ENCODE measurements around the gene ZFAND4. TPM values are rescaled to one million over a fixed set of nuclear protein-coding genes. Genes with fewer than 3 reads are reported as not detected.
A peak's percentile ranks its signal among the peaks of the same experiment; 100 is the strongest.
"Not testable (repeated sequence)": the region's sequence is repeated elsewhere in the genome, so short reads cannot be mapped to it uniquely, and the experiment has no call there.

ZFAND4 gene
- total RNA-seq, 3 donors from 2014 or later: 15.2 to 42.1 (median 29.8) TPM

GRCh38 chr10:45602082-45602730 lies 70.4 kb downstream of the ZFAND4 start:
- no peak for TF ChIP-seq POLR2AphosphoS5 (IDR thresholded peaks at IDR 0.05)
- no peaks in the 10 kb centered on the region for H3K36me3 ChIP-seq
- no peak for DNase-seq (ENCODE audit: low spot score in 2 of 2)
- H3K27ac ChIP-seq: no peak overlapping the region
- intact Hi-C loops (cut with DNase I; ENCODE audit: low total_unique reads): no loop called here
- no peaks in the 10 kb centered on the region for H3K4me1 ChIP-seq
- no peaks in the 10 kb centered on the region for H3K9me3 ChIP-seq
- H3K27me3 ChIP-seq: peaks cover 0 to 5% of the 10 kb centered on the region in 2 donors
- H3K4me3 ChIP-seq: no peak overlapping the region

GRCh38 chr10:45601254-45601930 lies 71.2 kb downstream of the ZFAND4 start:
- H3K27me3 ChIP-seq; intact Hi-C loops (cut with DNase I; ENCODE audit: low total_unique reads); H3K27ac ChIP-seq; H3K36me3 ChIP-seq; H3K4me1 ChIP-seq; H3K4me3 ChIP-seq; H3K9me3 ChIP-seq; DNase-seq (ENCODE audit: low spot score in 2 of 2): not testable (repeated sequence)

GRCh38 chr10:45600337-45601253 lies 72.0 kb downstream of the ZFAND4 start:
- H3K27me3 ChIP-seq; H3K4me1 ChIP-seq; intact Hi-C loops (cut with DNase I; ENCODE audit: low total_unique reads); H3K9me3 ChIP-seq; DNase-seq (ENCODE audit: low spot score in 2 of 2); H3K36me3 ChIP-seq; H3K27ac ChIP-seq: not testable (repeated sequence)
- peak overlapping the region in 2 of 3 donors; percentile 37 to 61 for H3K4me3 ChIP-seq

GRCh38 chr10:45599646-45600045 lies 72.9 kb downstream of the ZFAND4 start:
- intact Hi-C loops (cut with DNase I; ENCODE audit: low total_unique reads): no loop called here
- Histone ChIP-seq H3K9me3 (no peaks in the 10 kb centered on the region), H3K27ac (no peak overlapping the region), H3K4me1 (no peaks in the 10 kb centered on the region), H3K4me3 (no peak overlapping the region), H3K27me3 (peaks cover 0 to 5% of the 10 kb centered on the region in 2 donors), H3K36me3 (no peaks in the 10 kb centered on the region)
- TF ChIP-seq CTCF (IDR thresholded peaks at IDR 0.05) (no peak), POLR2AphosphoS5 (IDR thresholded peaks at IDR 0.05) (no peak), POLR2A (IDR thresholded peaks at IDR 0.05) (no peak)
- DNase-seq (ENCODE audit: low spot score in 2 of 2): no peak

GRCh38 chr10:45599021-45599603 lies 73.5 kb downstream of the ZFAND4 start:
- no peak for TF ChIP-seq POLR2A (IDR thresholded peaks at IDR 0.05)
- TF ChIP-seq POLR2AphosphoS5 (IDR thresholded peaks at IDR 0.05): no peak
- no peak for TF ChIP-seq CTCF (IDR thresholded peaks at IDR 0.05)
- Histone ChIP-seq H3K27me3 (peaks cover 0 to 5% of the 10 kb centered on the region in 2 donors), H3K9me3 (no peaks in the 10 kb centered on the region), H3K4me1 (no peaks in the 10 kb centered on the region), H3K36me3 (no peaks in the 10 kb centered on the region), H3K27ac (no peak overlapping the region), H3K4me3 (no peak overlapping the region)
- intact Hi-C loops (cut with DNase I; ENCODE audit: low total_unique reads): no loop called here
- no peak for DNase-seq (ENCODE audit: low spot score in 2 of 2)

- TF ChIP-seq POLR2AphosphoS5 (IDR thresholded peaks at IDR 0.05) (no peak), CTCF (IDR thresholded peaks at IDR 0.05) (no peak), POLR2A (IDR thresholded peaks at IDR 0.05) (no peak)
- intact Hi-C loops (cut with DNase I; ENCODE audit: low total_unique reads): no loop called here
Observed at GRCh38 chr10:45596526-45596925, 76.0 kb downstream of the ZFAND4 start.

More at GRCh38 chr10:45596526-45596925, 76.0 kb downstream of the ZFAND4 start:
- Histone ChIP-seq H3K4me1 (no peaks in the 10 kb centered on the region), H3K9me3 (no peaks in the 10 kb centered on the region), H3K4me3 (no peak overlapping the region), H3K27me3 (peaks cover 0 to 5% of the 10 kb centered on the region in 2 donors), H3K27ac (no peak overlapping the region), H3K36me3 (no peaks in the 10 kb centered on the region)
- no peak for DNase-seq (ENCODE audit: low spot score in 2 of 2)
